ENCODE measurements around the gene TSPAN9.

TSPAN9 gene

GRCh38 chr12:3139760-3140159 is 62.6 kb downstream of the TSPAN9 start:
- no peak for TF ChIP-seq CTCF (IDR thresholded peaks at IDR 0.05; ENCODE audit: borderline replicate concordance, insufficient read depth, low read depth, low read length)
- no peak overlapping the region for H3K4me3 ChIP-seq (ENCODE audit: low read depth, low read length)

GRCh38 chr12:3140284-3140683 is 63.1 kb downstream of the TSPAN9 start:
- H3K4me3 ChIP-seq (ENCODE audit: low read depth, low read length): no peak overlapping the region
- no peak for TF ChIP-seq CTCF (IDR thresholded peaks at IDR 0.05; ENCODE audit: borderline replicate concordance, insufficient read depth, low read depth, low read length)

GRCh38 chr12:3141339-3142321 is 64.5 kb downstream of the TSPAN9 start:
- H3K4me3 ChIP-seq (ENCODE audit: low read depth, low read length): no peak overlapping the region
- 0 out of 2 replicates have a peak, but pooled peaks have one; percentile 1 for TF ChIP-seq CTCF (IDR thresholded peaks at IDR 0.05; ENCODE audit: borderline replicate concordance, insufficient read depth, low read depth, low read length)

- H3K4me3 ChIP-seq (ENCODE audit: low read depth, low read length): no peak overlapping the region
- TF ChIP-seq CTCF (IDR thresholded peaks at IDR 0.05; ENCODE audit: borderline replicate concordance, insufficient read depth, low read depth, low read length): no peak
These were observed 65.2 kb downstream of the TSPAN9 start for GRCh38 chr12:3142386-3142785.

GRCh38 chr12:3144495-3144894 is 67.3 kb downstream of the TSPAN9 start:
- no peak overlapping the region for H3K4me3 ChIP-seq (ENCODE audit: low read depth, low read length)
- no peak for TF ChIP-seq CTCF (IDR thresholded peaks at IDR 0.05; ENCODE audit: borderline replicate concordance, insufficient read depth, low read depth, low read length)

- no peak for TF ChIP-seq CTCF (IDR thresholded peaks at IDR 0.05; ENCODE audit: borderline replicate concordance, insufficient read depth, low read depth, low read length)
These were observed 67.9 kb downstream of the TSPAN9 start for GRCh38 chr12:3145033-3145432.

More at GRCh38 chr12:3145033-3145432, 67.9 kb downstream of the TSPAN9 start:
- no peak overlapping the region for H3K4me3 ChIP-seq (ENCODE audit: low read depth, low read length)
